Loucy (cell line): ENCODE data around the gene SCO2.

Experiments used
- EZH2phosphoT487 ChIP-seq: fragments of 200-600 bp; IDR thresholded peaks from 2 replicates; pipeline ENCODE4 v1.6.1; 2018; ENCODE audit warnings: antibody characterized with exemption, mild to moderate bottlenecking, moderate library complexity, borderline replicate concordance
- TF ChIP-seq, protein P1 (sequence below): fragments of 200-600 bp; sonication (generic); conservative IDR thresholded peaks from 2 replicates; pipeline ENCODE4 v1.5.1; 2014; ENCODE audit warnings: mild to moderate bottlenecking, antibody characterized with exemption, low read length

DNA sequence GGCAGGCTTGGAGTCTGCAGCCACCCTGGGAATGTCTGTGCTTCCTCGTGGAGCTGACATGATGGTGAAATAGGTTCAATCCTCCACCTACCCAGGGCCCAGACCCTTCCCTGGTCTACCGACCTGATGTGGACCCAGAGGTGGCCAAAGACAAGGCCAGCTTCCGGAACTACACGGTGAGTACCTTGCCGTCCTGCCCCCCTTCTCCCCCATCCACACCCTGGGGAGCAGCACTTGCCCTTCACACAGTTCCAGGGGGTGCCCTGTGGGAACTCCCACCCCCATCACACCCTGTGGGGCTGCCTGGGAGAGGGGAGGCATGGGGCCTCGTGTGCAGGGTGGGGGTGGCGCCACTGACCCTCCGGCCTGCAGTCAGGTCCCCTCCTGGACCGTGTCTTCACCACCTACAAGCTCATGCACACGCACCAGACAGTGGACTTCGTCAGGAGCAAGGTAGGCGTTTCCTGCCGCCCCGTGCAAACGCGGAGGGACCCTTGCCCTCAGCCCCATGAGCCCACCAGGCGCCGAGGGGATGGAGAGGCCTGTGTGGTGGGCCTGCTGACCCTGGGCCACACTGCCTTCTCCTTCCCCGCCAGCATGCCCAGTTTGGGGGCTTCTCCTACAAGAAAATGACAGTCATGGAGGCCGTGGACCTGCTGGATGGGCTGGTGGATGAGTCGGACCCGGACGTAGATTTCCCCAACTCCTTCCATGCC is 38.0 kb downstream of the SCO2 start:
- TF ChIP-seq, protein P1, sequence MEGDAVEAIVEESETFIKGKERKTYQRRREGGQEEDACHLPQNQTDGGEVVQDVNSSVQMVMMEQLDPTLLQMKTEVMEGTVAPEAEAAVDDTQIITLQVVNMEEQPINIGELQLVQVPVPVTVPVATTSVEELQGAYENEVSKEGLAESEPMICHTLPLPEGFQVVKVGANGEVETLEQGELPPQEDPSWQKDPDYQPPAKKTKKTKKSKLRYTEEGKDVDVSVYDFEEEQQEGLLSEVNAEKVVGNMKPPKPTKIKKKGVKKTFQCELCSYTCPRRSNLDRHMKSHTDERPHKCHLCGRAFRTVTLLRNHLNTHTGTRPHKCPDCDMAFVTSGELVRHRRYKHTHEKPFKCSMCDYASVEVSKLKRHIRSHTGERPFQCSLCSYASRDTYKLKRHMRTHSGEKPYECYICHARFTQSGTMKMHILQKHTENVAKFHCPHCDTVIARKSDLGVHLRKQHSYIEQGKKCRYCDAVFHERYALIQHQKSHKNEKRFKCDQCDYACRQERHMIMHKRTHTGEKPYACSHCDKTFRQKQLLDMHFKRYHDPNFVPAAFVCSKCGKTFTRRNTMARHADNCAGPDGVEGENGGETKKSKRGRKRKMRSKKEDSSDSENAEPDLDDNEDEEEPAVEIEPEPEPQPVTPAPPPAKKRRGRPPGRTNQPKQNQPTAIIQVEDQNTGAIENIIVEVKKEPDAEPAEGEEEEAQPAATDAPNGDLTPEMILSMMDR = no peak
- TF ChIP-seq EZH2phosphoT487 = no peak
